GM23338 (cell line): ENCODE measurements around the gene OSBPL10. TPM values are rescaled to one million over a fixed set of nuclear protein-coding genes. Genes with fewer than 3 reads are reported as not detected.

Source experiments
- ATAC-seq: fragments of 200-7000 bp; cut with Tn5 transposase; 3 replicates; pipeline ENCODE4 v1.9.1; 2020
- DNase-seq: peaks from one replicate; pipeline ENCODE4 v3.0.0-alpha.2; 2015; ENCODE audit warnings: low spot score
- H2AFZ ChIP-seq: fragments of 200-600 bp; sonication (generic); 2 replicates; pipeline ENCODE4 v1.8.0; 2016; ENCODE audit warnings: antibody characterized with exemption, mild to moderate bottlenecking, moderate library complexity
- H3F3A ChIP-seq: fragments of 200-600 bp; sonication (generic); replicated peaks from 2 replicates; pipeline ENCODE4 v1.8.0; 2017; ENCODE audit warnings: antibody characterized with exemption, mixed run types, low read depth
- H3K27ac ChIP-seq: fragments of 200-600 bp; sonication (generic); 2 replicates; pipeline ENCODE4 v1.6.1; 2016; ENCODE audit warnings: low read depth
- H3K27me3 ChIP-seq: fragments of 200-600 bp; sonication (generic); 2 replicates; pipeline ENCODE4 v1.8.0; 2016; ENCODE audit warnings: mild to moderate bottlenecking, mixed run types, moderate library complexity; ENCODE audit not compliant: insufficient read depth
- H3K36me3 ChIP-seq: fragments of 200-600 bp; sonication (generic); 2 replicates; pipeline ENCODE4 v1.8.0; 2016; ENCODE audit warnings: mild to moderate bottlenecking; ENCODE audit not compliant: insufficient read depth
- H3K4me1 ChIP-seq: fragments of 200-600 bp; sonication (generic); 2 replicates; pipeline ENCODE4 v1.8.0; 2016; ENCODE audit warnings: mild to moderate bottlenecking, moderate library complexity; ENCODE audit not compliant: insufficient read depth
- H3K4me2 ChIP-seq: fragments of 200-600 bp; sonication (generic); 2 replicates; pipeline ENCODE4 v1.7.1; 2017; ENCODE audit warnings: mixed run types
- H3K4me3 ChIP-seq: fragments of 200-600 bp; sonication (generic); 2 replicates; pipeline ENCODE4 v1.6.1; 2016; ENCODE audit warnings: mixed run types
- H3K79me2 ChIP-seq: fragments of 200-600 bp; sonication (generic); replicated peaks from 2 replicates; pipeline ENCODE4 v1.8.0; 2017; ENCODE audit warnings: mild to moderate bottlenecking; ENCODE audit not compliant: insufficient read depth
- H3K9me2 ChIP-seq: fragments of 200-600 bp; sonication (generic); 2 replicates; pipeline ENCODE4 v1.8.0; 2017; ENCODE audit not compliant: insufficient read depth
- H4K20me1 ChIP-seq: fragments of 200-600 bp; sonication (generic); replicated peaks from 2 replicates; pipeline ENCODE4 v1.8.0; 2017; ENCODE audit warnings: mild to moderate bottlenecking; ENCODE audit not compliant: insufficient read depth
- H3K27ac Mint-ChIP-seq: 2 replicates; pipeline ENCODE4 v1.8.0; 2020; ENCODE audit warnings: inconsistent platforms, mild to moderate bottlenecking, moderate library complexity, mixed read lengths
- H3K27me3 Mint-ChIP-seq: 3 replicates; pipeline ENCODE4 v1.8.0; 2022; ENCODE audit warnings: low read depth, mild to moderate bottlenecking, moderate library complexity, mixed read lengths, inconsistent platforms; ENCODE audit not compliant: insufficient read depth, poor library complexity
- H3K36me3 Mint-ChIP-seq: 3 replicates; pipeline ENCODE4 v1.8.0; 2021; ENCODE audit warnings: low read depth, mild to moderate bottlenecking, inconsistent platforms, moderate library complexity, mixed read lengths
- H3K4me1 Mint-ChIP-seq: 3 replicates; pipeline ENCODE4 v1.8.0; 2020; ENCODE audit warnings: mild to moderate bottlenecking, inconsistent platforms, mixed read lengths
- H3K4me3 Mint-ChIP-seq: 3 replicates; pipeline ENCODE4 v1.8.0; 2021; ENCODE audit warnings: moderate library complexity, mild to moderate bottlenecking, inconsistent platforms, mixed read lengths
- H3K9me3 Mint-ChIP-seq: 3 replicates; pipeline ENCODE4 v1.8.0; 2020; ENCODE audit warnings: moderate library complexity, mild to moderate bottlenecking, inconsistent platforms, mixed read lengths
- CREB1 ChIP-seq: fragments of 250-450 bp; sonication (Bioruptor Pico); IDR thresholded peaks from 2 replicates; pipeline ENCODE4 v1.5.0; 2020; ENCODE audit warnings: low read depth, mild to moderate bottlenecking, moderate library complexity
- EZH2 ChIP-seq: fragments of 200-600 bp; sonication (generic); IDR thresholded peaks from one replicate; pipeline ENCODE4 v1.8.0; 2017; ENCODE audit warnings: antibody characterized with exemption, mild to moderate bottlenecking, low read depth; ENCODE audit not compliant: unreplicated experiment
- EZH2phosphoT487 ChIP-seq: fragments of 200-600 bp; sonication (generic); IDR thresholded peaks from one replicate; pipeline ENCODE4 v1.8.1; 2018; ENCODE audit warnings: antibody characterized with exemption; ENCODE audit not compliant: unreplicated experiment
- JUNB ChIP-seq: IDR thresholded peaks from one replicate; pipeline ENCODE4 v1.6.1; 2016; ENCODE audit warnings: antibody characterized with exemption; ENCODE audit not compliant: unreplicated experiment
- NANOG ChIP-seq: IDR thresholded peaks from 2 replicates; pipeline ENCODE4 v1.6.1; 2016; ENCODE audit warnings: antibody characterized with exemption, borderline replicate concordance
- POLR2AphosphoS5 ChIP-seq: IDR thresholded peaks from 2 replicates; pipeline ENCODE4 v1.6.1; 2016; ENCODE audit warnings: antibody characterized with exemption, low read depth
- STAT1 ChIP-seq: IDR thresholded peaks from one replicate; pipeline ENCODE4 v1.6.1; 2016; ENCODE audit warnings: antibody characterized with exemption; ENCODE audit not compliant: unreplicated experiment
- ZNF114 ChIP-seq: fragments of 250-450 bp; sonication (Bioruptor Pico); IDR thresholded peaks from 2 replicates; pipeline ENCODE4 v1.5.0; 2020; ENCODE audit warnings: mild to moderate bottlenecking, moderate library complexity
- ZNF331 ChIP-seq: fragments of 250-450 bp; sonication (Bioruptor Pico); IDR thresholded peaks from 2 replicates; pipeline ENCODE4 v1.5.0; 2020; ENCODE audit warnings: low read depth, mild to moderate bottlenecking, moderate library complexity
- ZNF462 ChIP-seq: fragments of 250-450 bp; sonication (Bioruptor Pico); IDR thresholded peaks from 2 replicates; pipeline ENCODE4 v1.5.0; 2020; ENCODE audit warnings: mild to moderate bottlenecking, moderate library complexity
- polyA plus RNA-seq: library from polyadenylated mRNA; unstranded; fragments of >200 nt; fragmentation: Nextera tagmentation; extraction: Ambion mirVana; gene quantifications from 2 replicates; pipeline ENCODE4 v1.2.1, GENCODE V29; 2016
- total RNA-seq: library from RNA; depleted of rRNA; stranded (reverse); fragments of >200 nt; shearing (Covaris generic); gene quantifications from 2 replicates; pipeline ENCODE4 v1.2.3, GENCODE V29; 2014
- TF ChIP-seq, protein P1 (sequence below), 2 experiments: fragments of 200-600 bp in 1 of 2; sonication (generic) in 1 of 2; conservative IDR thresholded peaks; 2 replicates each; pipeline versions ENCODE4 v1.5.1 to v1.6.1; 2016 to 2017; ENCODE audit warnings: antibody characterized with exemption in 2 of 2, low read depth in 2 of 2, mild to moderate bottlenecking in 2 of 2, moderate library complexity in 1 of 2
- TF ChIP-seq, protein P2 (sequence below): IDR thresholded peaks from 2 replicates; pipeline ENCODE4 v1.6.1; 2016; ENCODE audit warnings: antibody characterized with exemption
- TF ChIP-seq, protein P3 (sequence below): IDR thresholded peaks from one replicate; pipeline ENCODE4 v1.6.1; 2018; ENCODE audit warnings: antibody characterized with exemption; ENCODE audit not compliant: unreplicated experiment

OSBPL10 gene
- total and polyA plus RNA-seq, 2 experiments from 2014 or later, result 23.8 to 149 TPM

- Histone ChIP-seq H3F3A (no peaks in the 10 kb centered on the region), H3K4me3 (no peak overlapping the region), H3K36me3 (no peaks in the 10 kb centered on the region), H3K4me1 (no peaks in the 10 kb centered on the region; the same call in 1 of the 2 replicates), H3K27ac (no peak overlapping the region), H3K4me2 (no peak overlapping the region), H3K9me2 (no peaks in the 10 kb centered on the region), H2AFZ (no peak overlapping the region), H4K20me1 (peaks cover 4% of the 10 kb centered on the region), H3K27me3 (no peaks in the 10 kb centered on the region), H3K79me2 (peaks cover 47% of the 10 kb centered on the region)
- H3K36me3 Mint-ChIP-seq, result peaks cover 18% of the 10 kb centered on the region; the same call in 2 of the 3 replicates
- no peak for DNase-seq
- H3K4me1 Mint-ChIP-seq, result peaks cover 19% of the 10 kb centered on the region
- no peak for ATAC-seq
- H3K27me3 Mint-ChIP-seq, result peaks cover 4% of the 10 kb centered on the region
- peaks cover 3% of the 10 kb centered on the region; the same call in 2 of the 3 replicates for H3K9me3 Mint-ChIP-seq
- H3K4me3 Mint-ChIP-seq, result no peak overlapping the region
- no peak overlapping the region; the same call in 1 of the 2 replicates for H3K27ac Mint-ChIP-seq
- TF ChIP-seq EZH2phosphoT487 (no peak), CREB1 (CRISPR knock-in tag) (no peak), JUNB (no peak), ZNF114 (CRISPR knock-in tag) (no peak), NANOG (no peak), POLR2AphosphoS5 (no peak), EZH2 (no peak), ZNF331 (no peak), STAT1 (no peak), ZNF462 (no peak)
- TF ChIP-seq, protein P1, sequence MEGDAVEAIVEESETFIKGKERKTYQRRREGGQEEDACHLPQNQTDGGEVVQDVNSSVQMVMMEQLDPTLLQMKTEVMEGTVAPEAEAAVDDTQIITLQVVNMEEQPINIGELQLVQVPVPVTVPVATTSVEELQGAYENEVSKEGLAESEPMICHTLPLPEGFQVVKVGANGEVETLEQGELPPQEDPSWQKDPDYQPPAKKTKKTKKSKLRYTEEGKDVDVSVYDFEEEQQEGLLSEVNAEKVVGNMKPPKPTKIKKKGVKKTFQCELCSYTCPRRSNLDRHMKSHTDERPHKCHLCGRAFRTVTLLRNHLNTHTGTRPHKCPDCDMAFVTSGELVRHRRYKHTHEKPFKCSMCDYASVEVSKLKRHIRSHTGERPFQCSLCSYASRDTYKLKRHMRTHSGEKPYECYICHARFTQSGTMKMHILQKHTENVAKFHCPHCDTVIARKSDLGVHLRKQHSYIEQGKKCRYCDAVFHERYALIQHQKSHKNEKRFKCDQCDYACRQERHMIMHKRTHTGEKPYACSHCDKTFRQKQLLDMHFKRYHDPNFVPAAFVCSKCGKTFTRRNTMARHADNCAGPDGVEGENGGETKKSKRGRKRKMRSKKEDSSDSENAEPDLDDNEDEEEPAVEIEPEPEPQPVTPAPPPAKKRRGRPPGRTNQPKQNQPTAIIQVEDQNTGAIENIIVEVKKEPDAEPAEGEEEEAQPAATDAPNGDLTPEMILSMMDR (conservative IDR thresholded peaks at IDR 0.05; ENCODE audit: low read depth in 2 of 2), result no peak
- TF ChIP-seq, protein P2, sequence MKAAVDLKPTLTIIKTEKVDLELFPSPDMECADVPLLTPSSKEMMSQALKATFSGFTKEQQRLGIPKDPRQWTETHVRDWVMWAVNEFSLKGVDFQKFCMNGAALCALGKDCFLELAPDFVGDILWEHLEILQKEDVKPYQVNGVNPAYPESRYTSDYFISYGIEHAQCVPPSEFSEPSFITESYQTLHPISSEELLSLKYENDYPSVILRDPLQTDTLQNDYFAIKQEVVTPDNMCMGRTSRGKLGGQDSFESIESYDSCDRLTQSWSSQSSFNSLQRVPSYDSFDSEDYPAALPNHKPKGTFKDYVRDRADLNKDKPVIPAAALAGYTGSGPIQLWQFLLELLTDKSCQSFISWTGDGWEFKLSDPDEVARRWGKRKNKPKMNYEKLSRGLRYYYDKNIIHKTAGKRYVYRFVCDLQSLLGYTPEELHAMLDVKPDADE, result no peak
- TF ChIP-seq, protein P3, sequence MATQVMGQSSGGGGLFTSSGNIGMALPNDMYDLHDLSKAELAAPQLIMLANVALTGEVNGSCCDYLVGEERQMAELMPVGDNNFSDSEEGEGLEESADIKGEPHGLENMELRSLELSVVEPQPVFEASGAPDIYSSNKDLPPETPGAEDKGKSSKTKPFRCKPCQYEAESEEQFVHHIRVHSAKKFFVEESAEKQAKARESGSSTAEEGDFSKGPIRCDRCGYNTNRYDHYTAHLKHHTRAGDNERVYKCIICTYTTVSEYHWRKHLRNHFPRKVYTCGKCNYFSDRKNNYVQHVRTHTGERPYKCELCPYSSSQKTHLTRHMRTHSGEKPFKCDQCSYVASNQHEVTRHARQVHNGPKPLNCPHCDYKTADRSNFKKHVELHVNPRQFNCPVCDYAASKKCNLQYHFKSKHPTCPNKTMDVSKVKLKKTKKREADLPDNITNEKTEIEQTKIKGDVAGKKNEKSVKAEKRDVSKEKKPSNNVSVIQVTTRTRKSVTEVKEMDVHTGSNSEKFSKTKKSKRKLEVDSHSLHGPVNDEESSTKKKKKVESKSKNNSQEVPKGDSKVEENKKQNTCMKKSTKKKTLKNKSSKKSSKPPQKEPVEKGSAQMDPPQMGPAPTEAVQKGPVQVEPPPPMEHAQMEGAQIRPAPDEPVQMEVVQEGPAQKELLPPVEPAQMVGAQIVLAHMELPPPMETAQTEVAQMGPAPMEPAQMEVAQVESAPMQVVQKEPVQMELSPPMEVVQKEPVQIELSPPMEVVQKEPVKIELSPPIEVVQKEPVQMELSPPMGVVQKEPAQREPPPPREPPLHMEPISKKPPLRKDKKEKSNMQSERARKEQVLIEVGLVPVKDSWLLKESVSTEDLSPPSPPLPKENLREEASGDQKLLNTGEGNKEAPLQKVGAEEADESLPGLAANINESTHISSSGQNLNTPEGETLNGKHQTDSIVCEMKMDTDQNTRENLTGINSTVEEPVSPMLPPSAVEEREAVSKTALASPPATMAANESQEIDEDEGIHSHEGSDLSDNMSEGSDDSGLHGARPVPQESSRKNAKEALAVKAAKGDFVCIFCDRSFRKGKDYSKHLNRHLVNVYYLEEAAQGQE, result no peak
These were observed 222.6 kb downstream of the OSBPL10 start for GRCh38 chr3:31758322-31758965.
